Mucosa of descending colon (tissue), 3 donors: ENCODE measurements around the gene TMEM178A. TPM values are rescaled to one million over a fixed set of nuclear protein-coding genes. Genes with fewer than 3 reads are reported as not detected.

Experiments
- ATAC-seq: fragments of 200-7000 bp; cut with Tn5 transposase; one replicate; pipeline ENCODE4 v1.9.1; 2020; ENCODE audit warnings: mild to moderate bottlenecking, moderate library complexity
- DNase-seq, 3 donors: peaks; one replicate each; pipeline ENCODE4 v3.0.0-alpha.2; 2020
- H3K36me3 ChIP-seq: fragments of 200-600 bp; one replicate; pipeline ENCODE4 v1.8.0; 2021; ENCODE audit warnings: low read depth, mild to moderate bottlenecking
- H3K4me1 ChIP-seq: fragments of 200-600 bp; one replicate; pipeline ENCODE4 v1.8.0; 2021; ENCODE audit warnings: low read depth, mild to moderate bottlenecking
- H3K4me3 ChIP-seq: fragments of 200-600 bp; one replicate; pipeline ENCODE4 v1.8.0; 2021; ENCODE audit warnings: mild to moderate bottlenecking
- H3K9me3 ChIP-seq: fragments of 200-600 bp; one replicate; pipeline ENCODE4 v1.8.0; 2021; ENCODE audit warnings: mild to moderate bottlenecking
- intact Hi-C, 2 donors: fragments of 100-400 bp; cut with DNase I in 1 of 2; cut with micrococcal nuclease in 1 of 2; formaldehyde crosslinking; loops; one replicate each; pipeline versions ENCODE4 v1.11.0 to v1.11.1; 2022; cut with DNase I, micrococcal nuclease
- total RNA-seq, 3 donors: library from RNA; stranded (reverse); fragmentation: NEBNext Ultra II Directional in 2 of 3; extraction: Animal tissue kit (Norgen Biotek cat#: 25700) in 2 of 3; gene quantifications; one replicate each; pipeline versions ENCODE4 v1.2.1 to v1.2.4, GENCODE V29; 2021 to 2023
- TF ChIP-seq, protein P1 (sequence below): fragments of 200-600 bp; IDR thresholded peaks from one replicate; pipeline ENCODE4 v1.8.0; 2022; ENCODE audit warnings: antibody characterized with exemption, mild to moderate bottlenecking
- donor health status: DM: no; HTN: no; CAD: no; lungs with moderate emphysema.
- donor health status: DM: no; HTN: no; CAD: no.
- donor health status: DM: no; HTN: yes; CAD: no.

The TMEM178A gene
- total RNA-seq, 3 donors from 2014 or later = 1.0 to 3.9 (median 1.2) TPM

DNA sequence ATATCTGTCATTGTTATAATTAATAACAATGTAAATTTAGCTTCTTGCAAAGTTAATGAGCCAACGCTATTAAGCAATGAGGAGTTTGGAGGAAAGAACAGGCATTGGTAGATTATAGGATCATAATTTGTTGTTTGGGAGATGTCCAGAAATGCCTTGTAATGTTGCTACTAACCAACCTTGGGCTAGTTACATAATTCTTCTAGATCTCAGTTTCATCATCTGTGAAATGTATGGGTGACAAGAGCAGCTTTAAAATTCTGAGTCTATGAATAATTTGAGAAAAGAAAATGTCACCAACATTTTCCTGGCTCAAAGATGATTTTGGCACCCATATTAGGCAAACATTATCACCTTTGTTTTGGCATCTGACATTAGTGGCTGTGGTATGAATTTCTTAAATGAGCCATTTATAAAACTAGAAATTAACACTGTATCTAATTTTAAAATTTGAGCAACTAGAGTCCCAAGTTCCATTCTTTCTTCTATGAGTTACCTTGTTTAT, 2.9 kb downstream of the TMEM178A start:
- Histone ChIP-seq H3K4me3 (no peak overlapping the region), H3K36me3 (no peaks in the 10 kb centered on the region), H3K4me1 (peaks cover 4% of the 10 kb centered on the region), H3K9me3 (no peaks in the 10 kb centered on the region)
- intact Hi-C loops = no loop called here
- no peak for ATAC-seq
- TF ChIP-seq, protein P1, sequence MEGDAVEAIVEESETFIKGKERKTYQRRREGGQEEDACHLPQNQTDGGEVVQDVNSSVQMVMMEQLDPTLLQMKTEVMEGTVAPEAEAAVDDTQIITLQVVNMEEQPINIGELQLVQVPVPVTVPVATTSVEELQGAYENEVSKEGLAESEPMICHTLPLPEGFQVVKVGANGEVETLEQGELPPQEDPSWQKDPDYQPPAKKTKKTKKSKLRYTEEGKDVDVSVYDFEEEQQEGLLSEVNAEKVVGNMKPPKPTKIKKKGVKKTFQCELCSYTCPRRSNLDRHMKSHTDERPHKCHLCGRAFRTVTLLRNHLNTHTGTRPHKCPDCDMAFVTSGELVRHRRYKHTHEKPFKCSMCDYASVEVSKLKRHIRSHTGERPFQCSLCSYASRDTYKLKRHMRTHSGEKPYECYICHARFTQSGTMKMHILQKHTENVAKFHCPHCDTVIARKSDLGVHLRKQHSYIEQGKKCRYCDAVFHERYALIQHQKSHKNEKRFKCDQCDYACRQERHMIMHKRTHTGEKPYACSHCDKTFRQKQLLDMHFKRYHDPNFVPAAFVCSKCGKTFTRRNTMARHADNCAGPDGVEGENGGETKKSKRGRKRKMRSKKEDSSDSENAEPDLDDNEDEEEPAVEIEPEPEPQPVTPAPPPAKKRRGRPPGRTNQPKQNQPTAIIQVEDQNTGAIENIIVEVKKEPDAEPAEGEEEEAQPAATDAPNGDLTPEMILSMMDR = no peak
- no peak for DNase-seq

DNA sequence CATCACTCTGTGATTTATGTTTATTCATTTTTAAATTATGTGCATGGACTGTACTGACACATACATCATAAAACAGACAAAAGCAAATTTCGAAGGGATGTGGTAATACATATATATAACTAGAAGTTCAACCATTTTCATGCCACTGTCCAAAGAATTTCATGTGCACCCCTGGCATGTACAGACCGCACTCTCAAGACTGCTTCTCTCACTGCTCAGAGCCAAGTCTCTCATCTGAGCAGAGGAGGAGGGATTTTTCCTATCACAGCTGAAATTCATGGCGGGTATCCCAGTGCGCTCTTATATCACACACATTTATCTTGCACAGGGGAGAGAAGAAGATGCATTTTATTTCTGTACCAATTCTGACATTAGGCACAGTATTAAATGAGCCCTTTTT, 5.9 kb downstream of the TMEM178A start:
- intact Hi-C loops = no loop called here
- ATAC-seq = no peak
- H3K4me3 ChIP-seq = no peak overlapping the region
- peaks cover 3% of the 10 kb centered on the region for H3K4me1 ChIP-seq
- no peak for DNase-seq
- TF ChIP-seq, protein P1 = no peak
- no peaks in the 10 kb centered on the region for H3K36me3 ChIP-seq
- no peaks in the 10 kb centered on the region for H3K9me3 ChIP-seq

DNA sequence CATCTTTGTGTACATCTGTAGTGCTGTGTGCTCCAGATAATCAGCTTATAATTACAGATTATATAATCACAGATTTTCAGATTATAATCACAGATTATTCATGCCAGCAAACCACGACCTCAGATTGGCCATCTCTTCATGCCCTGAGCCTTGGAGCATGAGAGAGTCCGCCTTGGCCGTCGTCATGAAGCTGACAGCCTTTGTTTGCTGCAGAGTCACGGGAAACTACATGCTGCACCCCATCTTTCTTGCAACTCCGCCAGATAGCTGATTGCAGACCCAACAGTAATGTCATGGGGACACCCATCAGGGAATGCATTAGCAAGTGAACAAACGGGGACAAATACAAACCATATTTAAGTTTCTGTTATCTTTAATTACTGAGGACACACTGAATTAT, 7.3 kb downstream of the TMEM178A start:
- DNase-seq (no peak), ATAC-seq (no peak)
- TF ChIP-seq, protein P1 = no peak

DNA sequence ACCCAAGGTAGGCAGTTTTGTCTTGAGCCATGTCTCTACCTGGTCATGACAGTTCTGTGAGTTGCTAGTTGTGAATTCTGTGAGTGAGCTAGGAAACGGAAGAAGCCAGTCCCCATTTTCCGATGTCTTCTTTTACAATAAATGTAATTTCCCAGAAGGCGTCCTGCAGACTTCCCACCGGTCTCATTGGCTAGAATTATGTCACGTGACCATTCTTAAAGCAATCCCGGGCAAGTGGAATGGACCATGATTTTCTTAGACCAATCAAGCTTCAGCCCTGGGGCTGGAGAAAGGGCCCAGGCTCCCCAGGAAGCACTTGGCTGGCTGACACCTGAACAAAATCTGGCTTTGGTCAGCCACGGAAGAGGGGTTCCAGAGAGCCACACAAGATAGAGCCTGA, 10.6 kb downstream of the TMEM178A start:
- TF ChIP-seq, protein P1 = no peak
- H3K36me3 ChIP-seq = no peaks in the 10 kb centered on the region
- intact Hi-C loops = no loop called here
- DNase-seq (no peak), ATAC-seq (no peak)
- no peaks in the 10 kb centered on the region for H3K4me1 ChIP-seq
- H3K4me3 ChIP-seq = no peak overlapping the region
- no peaks in the 10 kb centered on the region for H3K9me3 ChIP-seq

More for the DNA sequence above, 7.3 kb downstream of the TMEM178A start:
- Histone ChIP-seq H3K4me1 (no peaks in the 10 kb centered on the region), H3K9me3 (no peaks in the 10 kb centered on the region), H3K36me3 (no peaks in the 10 kb centered on the region), H3K4me3 (no peak overlapping the region)
- intact Hi-C loops = no loop called here

DNA sequence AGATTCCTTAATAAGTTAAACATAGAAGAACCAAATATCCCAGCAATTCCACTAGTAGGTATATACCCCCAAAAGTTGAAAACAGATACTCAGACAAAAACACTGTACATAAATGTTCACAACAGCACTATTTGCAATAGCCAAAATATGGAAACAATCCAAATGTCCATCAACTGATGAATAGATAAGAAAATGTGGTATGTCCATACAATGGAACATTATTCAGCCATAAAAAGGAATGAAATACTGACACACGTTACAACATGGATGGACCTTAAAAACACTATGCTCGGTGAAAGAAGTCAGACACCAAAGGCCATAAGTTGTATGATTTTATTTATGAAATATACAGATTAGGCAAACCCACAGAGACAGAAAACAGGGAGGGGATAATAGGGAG, 12.5 kb downstream of the TMEM178A start:
- DNase-seq (no peak), ATAC-seq (no peak)
- TF ChIP-seq, protein P1 = no peak
- Histone ChIP-seq H3K4me1 (no peaks in the 10 kb centered on the region), H3K9me3 (no peaks in the 10 kb centered on the region), H3K4me3 (no peak overlapping the region), H3K36me3 (no peaks in the 10 kb centered on the region)
- intact Hi-C loops = no loop called here

DNA sequence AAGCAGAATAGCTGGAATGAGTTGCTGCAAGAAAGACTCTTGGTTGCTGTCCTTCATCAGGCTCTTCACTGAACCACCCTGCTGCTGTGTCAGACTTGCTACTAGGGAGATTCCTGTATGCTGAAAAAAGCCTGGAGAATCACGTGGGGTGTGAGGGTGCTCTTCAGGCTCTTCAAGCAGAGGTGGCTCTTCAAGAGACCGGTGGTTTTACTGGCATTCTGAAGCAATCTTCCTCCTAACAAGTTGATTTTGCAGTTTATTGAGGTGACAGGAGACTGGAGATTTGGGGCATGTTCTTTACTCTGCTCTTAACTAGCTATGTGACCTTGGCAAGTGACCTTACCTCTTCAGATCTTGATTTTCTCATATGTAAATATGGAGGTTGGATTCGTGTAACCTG, 14.1 kb downstream of the TMEM178A start:
- no peaks in the 10 kb centered on the region for H3K4me1 ChIP-seq
- no peaks in the 10 kb centered on the region for H3K9me3 ChIP-seq
- TF ChIP-seq, protein P1 = no peak
- intact Hi-C loops = no loop called here
- no peaks in the 10 kb centered on the region for H3K36me3 ChIP-seq
- no peak for DNase-seq
- H3K4me3 ChIP-seq = no peak overlapping the region
- no peak for ATAC-seq
